Head of caudate nucleus (tissue), 42 donors: ENCODE results near the gene CDC25B.
A peak's percentile ranks its signal among the peaks of the same experiment; 100 is the strongest.

Experiments
- DNase-seq, 42 donors: peaks; one replicate each; pipeline versions ENCODE4 v3.0.0 to v3.0.0-alpha.2; 2020 to 2021; ENCODE audit warnings: mixed read lengths in 7 of 42
- intact Hi-C: fragments of 100-400 bp; cut with DNase I; formaldehyde crosslinking; loops from one replicate; pipeline ENCODE4 v1.15.0; 2022

The CDC25B gene

DNA sequence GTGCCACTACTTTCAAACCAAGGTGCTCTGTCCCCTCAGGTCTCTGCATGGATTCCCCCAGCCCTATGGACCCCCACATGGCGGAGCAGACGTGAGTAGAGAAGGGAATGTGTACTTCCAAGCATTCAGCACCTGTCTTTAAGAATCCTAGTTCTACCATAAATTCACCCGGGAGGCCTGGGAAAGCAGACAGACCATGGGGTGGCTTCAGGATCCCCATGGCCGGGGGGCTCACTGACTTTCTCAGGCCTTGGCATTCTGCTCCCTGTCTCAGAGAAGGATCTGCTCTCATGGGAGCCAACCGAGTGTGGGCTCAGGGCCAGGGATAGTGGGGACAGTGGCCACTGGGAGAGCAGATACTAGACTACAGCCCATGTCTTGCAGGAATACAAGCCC, 2.3 kb downstream of the CDC25B start:
- intact Hi-C loops: no loop called here
- DNase-seq: peak in 22 of 42 donors; percentile 38 to 85 (median 63)

DNA sequence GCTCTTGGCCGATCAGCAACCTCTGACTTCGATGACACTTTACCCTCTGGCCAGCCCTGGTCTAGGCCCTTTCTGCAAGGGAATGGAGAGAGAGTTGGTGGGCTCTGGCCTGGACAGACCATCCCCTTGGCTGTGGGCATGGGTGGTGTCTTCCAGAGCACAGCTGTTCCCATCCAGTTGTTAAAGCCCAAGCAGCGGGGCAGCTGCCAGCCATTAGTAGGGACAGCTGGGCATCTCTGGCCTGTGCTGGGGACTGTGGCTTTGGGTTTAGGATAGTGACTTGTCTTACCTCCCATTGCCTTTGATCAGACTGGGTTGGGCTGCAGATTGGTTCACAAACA, 2.8 kb downstream of the CDC25B start:
- DNase-seq: peak in 3 of 42 donors; percentile 28 to 53 (median 52)
- intact Hi-C loops: no loop called here

DNA sequence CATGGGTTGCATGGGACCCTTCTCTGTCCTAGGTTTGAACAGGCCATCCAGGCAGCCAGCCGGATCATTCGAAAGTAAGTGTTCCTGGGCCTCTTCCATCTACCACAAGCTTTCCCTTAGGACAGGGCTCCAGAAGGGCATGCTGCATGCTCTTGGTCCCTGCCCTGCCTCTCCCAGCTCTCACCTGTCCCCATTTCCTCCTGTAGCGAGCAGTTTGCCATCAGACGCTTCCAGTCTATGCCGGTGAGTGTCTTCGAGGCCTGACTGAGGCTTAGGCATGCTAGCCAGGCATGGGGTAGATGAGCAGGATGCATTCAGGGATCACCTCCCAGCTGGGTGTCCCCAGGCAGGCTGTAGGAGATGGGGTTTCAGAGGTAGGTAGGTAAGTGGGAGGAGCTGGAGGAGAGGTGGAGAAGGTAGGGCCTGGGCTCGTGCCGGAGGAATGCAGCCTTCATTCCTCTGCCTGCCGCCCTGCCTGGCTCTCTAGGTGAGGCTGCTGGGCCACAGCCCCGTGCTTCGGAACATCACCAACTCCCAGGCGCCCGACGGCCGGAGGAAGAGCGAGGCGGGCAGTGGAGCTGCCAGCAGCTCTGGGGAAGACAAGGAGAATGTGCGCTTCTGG, 4.3 kb downstream of the CDC25B start:
- intact Hi-C loops: no loop called here
- DNase-seq: no peak

DNA sequence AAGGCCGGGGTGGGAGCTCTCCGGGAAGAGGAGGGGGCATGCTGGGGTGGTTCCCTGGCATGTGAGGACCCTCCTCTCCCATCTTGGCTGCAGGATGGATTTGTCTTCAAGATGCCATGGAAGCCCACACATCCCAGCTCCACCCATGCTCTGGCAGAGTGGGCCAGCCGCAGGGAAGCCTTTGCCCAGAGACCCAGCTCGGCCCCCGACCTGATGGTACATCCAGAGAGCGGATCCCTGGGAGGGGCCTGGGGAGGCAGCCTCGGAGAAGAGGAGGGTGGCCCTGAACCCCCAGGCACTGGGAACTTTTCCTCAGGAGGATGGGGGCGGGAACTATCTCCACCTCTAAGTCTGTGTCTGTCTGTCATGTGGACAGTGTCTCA, 4.8 kb downstream of the CDC25B start:
- intact Hi-C loops: no loop called here
- DNase-seq: peak in 1 of 42 donors; percentile 37

DNA sequence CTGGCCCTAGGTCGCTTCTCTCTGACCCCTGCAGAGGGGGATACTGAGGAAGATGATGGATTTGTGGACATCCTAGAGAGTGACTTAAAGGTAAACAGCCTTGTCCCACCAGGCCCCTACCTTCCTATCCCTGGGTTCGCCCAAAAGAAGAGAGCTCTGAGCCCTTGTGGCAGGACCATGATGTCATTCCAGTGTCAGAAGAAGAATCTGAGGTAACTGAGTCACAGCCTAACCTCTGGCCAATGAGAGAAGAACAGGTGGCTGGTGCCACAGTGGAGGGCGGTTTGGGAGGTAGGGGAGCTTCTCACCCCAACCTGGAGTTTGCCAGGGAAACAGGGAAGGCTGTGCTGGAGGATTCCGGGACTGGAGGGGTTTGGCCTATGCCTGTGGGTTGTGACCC, 5.2 kb downstream of the CDC25B start:
- intact Hi-C loops: no loop called here
- DNase-seq: no peak

DNA sequence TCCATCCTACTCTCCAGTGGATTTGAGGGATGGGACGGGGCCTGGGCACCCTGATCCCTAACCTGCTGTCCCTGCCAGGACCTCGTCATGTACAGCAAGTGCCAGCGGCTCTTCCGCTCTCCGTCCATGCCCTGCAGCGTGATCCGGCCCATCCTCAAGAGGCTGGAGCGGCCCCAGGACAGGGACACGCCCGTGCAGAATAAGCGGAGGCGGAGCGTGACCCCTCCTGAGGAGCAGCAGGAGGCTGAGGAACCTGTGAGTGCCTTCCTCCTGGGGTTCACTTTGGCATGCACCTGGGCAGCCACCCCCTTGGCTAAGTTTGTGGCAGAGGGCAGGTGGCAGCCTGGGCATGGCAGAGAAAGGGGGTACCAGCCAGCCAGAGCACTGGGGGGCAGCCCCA, 5.7 kb downstream of the CDC25B start:
- no peak for DNase-seq
- intact Hi-C loops: no loop called here

DNA sequence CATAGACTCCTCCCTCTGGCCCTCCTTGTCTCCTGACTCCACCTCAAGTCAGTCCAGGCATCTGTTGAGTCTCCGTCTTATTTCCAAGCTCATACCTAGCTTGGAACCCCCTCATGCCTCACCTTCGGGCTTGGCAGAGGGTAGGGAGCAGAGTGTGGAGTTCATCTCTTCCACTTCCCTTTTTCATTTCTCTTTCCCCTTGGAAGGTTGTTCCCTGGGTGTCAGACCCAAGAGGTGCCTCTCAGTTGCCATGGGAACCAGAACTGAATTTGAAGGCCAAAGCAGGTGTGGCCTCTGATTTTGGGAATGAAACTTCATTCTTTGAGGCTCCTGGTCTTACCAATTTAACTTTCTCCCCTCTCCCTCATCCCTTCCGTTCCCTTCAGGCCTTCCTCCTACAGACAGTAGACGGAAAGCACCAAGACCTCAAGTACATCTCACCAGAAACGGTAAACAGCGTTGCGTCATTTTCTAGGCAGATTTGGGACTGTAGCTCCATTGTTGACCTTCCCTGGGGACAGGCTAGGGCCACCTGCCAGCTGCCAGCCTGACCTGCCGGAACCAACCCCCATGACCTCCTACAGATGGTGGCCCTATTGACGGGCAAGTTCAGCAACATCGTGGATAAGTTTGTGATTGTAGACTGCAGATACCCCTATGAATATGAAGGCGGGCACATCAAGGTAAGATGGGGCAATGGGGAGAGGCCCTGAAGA, 6.6 kb downstream of the CDC25B start:
- no peak for DNase-seq
- intact Hi-C loops: no loop called here

DNA sequence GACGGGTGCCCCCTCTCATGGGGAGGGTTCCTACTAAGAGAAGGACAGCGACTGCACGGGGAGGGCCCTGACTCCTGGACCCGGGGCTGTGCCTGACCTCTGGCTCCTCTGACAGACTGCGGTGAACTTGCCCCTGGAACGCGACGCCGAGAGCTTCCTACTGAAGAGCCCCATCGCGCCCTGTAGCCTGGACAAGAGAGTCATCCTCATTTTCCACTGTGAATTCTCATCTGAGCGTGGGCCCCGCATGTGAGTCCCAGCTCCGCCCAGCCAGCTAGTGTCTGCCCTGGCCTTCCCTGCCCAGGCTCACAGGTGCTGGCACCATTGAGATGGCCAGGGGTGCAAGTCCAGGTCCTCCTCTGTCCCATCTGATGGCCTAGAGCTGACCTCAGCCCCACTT, 7.2 kb downstream of the CDC25B start:
- no peak for DNase-seq
- intact Hi-C loops: no loop called here

DNA sequence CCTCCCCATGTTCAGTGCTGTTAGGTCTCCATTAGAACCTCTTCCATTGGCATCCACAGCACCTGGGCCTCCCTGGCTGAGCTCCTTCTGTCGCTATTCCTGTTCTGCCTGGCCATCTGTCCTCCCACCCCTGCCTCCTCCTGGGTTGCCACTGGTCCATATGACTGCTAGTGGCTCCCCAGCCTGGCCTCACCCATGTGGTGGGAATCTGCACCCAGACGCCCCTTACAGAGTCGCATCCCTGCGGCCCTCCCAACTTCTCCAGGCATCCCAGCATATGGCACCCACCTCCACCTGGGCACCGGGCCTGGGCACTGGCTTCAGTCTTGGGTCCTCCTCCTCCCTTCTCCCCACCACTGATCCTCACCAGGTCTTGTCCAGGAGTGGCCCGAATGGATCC, 7.7 kb downstream of the CDC25B start:
- intact Hi-C loops: no loop called here
- DNase-seq: no peak

DNA sequence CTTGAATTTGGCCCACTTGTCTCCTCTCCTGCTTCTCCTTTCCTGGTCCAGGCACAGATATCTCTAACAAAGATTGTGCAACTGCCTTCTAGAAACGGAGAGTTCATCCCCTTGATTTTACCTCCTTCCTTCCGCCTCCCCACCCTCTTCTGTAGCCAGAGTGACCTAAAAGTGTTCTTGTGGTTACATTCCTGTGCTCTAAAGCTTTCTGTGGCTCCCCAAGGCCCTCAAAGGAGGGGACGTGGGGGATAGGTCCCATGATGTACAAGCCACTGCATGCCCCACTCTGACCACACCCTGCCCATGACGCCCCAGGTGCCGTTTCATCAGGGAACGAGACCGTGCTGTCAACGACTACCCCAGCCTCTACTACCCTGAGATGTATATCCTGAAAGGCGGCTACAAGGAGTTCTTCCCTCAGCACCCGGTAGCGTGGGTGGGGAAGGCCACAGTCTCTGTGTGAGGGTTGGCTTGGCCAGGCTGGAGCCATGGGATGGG, 8.2 kb downstream of the CDC25B start:
- no peak for DNase-seq
- intact Hi-C loops: no loop called here

DNA sequence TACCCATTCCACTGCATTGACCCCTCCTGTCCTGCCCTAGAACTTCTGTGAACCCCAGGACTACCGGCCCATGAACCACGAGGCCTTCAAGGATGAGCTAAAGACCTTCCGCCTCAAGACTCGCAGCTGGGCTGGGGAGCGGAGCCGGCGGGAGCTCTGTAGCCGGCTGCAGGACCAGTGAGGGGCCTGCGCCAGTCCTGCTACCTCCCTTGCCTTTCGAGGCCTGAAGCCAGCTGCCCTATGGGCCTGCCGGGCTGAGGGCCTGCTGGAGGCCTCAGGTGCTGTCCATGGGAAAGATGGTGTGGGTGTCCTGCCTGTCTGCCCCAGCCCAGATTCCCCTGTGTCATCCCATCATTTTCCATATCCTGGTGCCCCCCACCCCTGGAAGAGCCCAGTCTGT, 8.7 kb downstream of the CDC25B start:
- intact Hi-C loops: no loop called here
- peak in 1 of 42 donors; percentile 13 for DNase-seq

DNA sequence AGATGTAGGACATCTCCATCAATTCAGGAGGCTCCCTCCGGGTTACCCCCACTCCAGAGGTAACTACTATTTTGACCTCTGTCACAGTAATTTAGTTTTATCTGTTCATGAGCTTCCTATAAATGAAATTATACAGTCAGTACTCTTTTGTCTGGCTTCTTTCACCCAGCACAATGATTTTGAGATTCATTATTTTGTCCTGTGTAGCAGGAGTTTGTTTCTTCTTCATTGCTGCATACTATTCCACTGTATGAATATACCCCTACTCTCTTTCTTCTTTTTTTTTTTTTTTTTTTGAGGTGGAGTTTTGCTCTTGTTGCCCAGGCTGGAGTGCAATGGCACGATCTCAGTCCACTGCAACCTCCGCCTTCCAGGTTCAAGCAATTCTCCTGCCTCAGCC, 12.4 kb downstream of the CDC25B start:
- intact Hi-C loops: no loop called here
- no peak for DNase-seq

DNA sequence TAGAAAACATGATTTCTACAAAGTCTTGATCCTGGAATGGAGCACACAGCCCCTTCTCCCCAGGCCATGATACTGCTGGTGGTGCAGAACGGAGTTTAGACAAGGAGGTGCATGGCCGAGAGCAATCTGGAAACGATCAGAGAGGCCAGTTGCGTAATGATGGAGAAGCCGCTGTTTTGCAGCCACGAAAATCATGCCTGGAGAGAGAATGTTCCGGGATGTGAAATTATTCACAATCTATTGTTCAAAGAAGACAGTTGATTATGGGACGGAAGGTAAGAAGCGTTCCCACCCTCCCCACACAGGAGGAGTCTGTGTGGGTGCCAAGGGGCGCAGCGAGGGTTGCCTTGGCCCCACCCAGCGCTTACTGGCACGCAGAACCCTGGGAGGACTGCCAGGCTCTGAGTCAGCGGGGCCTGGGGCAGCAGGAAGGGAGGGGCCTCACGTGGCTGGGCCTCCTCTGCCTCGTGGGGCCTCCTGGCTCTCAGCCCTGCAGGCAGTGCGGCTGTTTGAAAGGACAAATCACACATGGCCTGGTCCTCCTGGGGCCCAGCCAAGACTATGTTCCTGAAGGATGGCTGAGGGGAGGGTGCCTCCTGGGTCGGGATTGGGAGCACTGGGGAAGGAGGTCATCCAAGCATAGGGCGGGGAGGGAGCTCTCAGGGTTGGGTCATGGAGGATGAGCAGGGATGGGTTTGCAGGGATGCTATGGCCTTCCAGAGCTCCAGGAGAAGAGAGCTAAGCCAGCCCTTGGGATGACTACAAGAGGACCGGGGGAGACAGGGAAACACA, 15.6 kb downstream of the CDC25B start:
- intact Hi-C loops: loop anchor here (2.0 kb wide), 1 partner anchor 15 kb away; the partner anchor contains the start of gene CDC25B
- DNase-seq: peak; percentile 93 to 99 (median 98)

DNA sequence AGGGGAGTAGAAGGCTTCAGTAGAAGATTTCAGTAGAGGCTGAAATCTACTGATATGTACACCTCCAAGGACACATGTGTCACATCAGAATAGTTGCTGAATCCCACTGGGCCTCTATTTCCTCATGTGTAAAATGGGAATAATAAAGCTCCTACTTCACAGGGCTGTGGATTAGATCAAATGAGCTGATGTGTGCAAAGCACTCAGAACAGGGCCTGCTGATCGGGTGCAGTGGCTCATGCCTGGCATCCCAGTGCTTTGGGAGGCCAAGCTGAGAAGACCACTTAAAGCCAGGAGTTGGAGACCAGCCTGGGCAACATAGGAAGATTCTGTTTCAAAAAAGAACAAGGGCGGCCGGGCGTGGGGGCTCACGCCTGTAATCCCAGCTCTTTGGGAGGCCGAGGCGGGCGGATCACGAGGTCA, 16.2 kb downstream of the CDC25B start:
- intact Hi-C loops: no loop called here
- DNase-seq: peak in 1 of 42 donors; percentile 23

DNA sequence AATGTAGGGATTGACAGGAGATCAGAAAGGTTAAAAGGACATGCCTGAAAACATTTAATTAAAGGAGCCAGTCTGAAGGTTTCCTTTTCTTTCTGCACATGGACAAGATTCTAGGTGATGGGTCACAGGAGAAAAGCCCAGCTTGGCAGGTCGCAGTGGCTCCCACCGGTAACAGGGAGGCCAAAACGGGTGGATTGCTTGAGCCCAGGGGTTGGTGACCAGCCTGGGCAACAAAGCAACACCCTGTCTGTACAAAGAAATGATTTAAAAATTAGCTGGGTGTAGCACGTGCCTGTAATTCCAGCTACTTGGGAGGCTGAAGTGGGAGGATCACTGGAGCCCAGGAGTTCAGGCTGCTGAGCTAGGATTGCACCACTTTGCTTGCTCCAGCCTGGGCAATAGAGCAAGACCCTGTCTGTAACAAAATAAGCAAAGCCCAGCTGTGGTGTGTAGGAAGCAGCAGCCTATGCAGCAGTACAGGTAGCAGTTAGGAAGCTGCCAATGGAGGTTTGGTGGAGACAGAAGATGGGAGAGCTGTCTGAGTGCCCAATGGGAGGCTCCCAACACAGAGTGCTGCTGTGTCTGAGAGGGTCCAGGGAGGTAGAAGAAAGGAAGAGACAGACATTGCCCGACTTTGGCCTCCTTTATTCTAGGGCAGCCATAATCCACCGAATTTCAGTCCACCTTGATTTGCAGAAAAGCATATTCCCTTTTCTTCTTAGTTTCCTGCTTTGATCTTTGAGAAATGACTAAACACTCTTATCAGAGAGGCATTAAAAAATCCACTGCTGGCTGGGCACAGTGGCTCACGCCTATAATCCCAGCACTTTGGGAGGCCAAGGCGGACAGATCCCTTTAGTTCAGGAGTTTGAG, 17.1 kb downstream of the CDC25B start:
- intact Hi-C loops: no loop called here
- peak in 1 of 42 donors; percentile 19 for DNase-seq

DNA sequence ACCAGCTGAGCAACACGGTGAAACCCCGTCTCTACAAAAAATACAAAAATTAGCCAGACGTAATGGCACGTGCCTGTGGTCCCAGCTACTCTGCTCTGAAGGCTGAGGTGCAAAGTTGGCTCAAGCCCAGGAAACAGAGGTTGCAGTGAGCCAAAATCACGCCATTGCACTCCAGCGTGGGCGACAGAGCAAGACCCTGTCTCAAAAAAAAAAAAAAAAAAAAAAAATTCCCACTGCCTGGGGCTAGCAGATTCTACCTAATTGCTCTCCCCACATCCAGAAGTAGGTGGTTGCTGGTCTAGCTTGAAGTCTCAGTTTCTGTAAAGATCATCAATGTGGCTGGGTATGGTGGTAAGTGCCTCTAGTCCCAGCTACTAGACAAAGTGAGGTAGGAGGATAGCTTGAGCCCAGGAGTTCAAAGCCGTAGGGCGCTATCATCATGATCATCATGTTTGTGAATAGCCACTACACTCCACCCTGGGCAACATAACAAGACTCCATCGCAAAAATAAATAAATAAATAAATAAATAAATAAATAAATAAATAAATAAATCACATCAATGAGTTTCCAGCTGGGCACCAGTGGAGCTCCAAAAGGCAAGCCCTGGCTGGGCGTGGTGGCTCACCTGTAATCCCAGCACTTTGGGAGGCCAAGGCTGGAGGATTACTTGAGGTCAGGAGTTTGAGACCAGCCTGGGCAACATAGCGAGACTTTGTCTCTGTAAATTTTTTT, 17.9 kb downstream of the CDC25B start:
- peak in 1 of 42 donors; percentile 24 for DNase-seq
- intact Hi-C loops: no loop called here

DNA sequence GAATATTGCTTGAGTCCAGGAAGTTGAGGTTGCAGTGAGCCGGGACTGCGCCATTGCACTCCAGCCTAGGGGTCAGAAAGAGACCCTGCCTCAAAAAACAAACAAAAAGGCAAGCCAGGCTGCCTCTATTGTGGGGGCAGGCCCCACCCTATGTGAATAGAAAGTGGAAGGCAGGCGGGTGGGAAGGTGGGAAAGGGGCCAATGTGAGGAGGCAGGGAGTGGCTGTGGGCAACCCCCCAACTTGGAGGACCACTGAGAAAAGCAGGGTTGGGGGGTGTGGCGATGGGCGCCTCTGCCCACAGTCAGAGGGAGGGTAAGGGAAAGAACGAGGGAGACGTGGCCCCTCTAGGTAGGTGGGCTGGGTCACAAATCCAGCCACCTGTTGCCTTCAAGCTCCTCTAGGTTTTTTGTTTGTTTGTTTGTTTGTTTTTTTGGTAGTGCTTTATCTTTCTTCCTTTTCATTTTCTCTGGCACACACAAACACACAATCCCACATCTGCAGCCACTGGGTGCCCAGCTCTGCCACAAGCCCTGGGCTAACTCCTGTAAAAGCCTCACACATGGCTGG, 18.9 kb downstream of the CDC25B start:
- intact Hi-C loops: no loop called here
- peak in 2 of 42 donors; percentile 4 to 13 for DNase-seq

DNA sequence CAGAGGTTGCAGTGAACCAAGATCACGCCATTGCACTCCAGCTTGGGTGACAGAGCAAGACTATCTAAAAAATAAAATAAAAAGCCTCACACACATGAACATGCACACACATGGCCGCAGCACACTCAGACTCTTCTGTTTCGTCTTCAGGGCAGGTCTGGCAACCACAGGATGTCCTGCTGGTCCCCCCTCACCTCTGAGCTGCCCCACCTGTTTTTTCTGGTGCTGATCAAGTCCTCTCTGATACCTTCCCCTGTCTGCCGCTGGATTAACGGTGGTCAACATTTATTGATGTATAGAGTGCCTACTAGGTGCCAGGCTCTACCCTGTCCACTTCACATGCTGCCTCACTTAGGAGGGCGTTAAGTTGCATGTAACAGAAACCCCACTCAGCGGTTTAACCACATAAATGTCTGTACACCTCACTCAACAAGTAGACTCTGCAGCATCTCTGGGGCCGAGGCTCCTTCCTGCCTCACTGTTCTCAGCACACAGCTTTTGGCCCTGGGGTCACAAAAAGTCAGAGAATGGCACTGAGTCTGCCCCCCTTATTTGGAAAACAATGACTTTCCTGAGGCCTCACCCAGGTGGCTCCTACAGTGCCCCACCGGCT, 19.7 kb downstream of the CDC25B start:
- intact Hi-C loops: no loop called here
- no peak for DNase-seq
